ENCODE results near the gene MCEMP1. TPM values are rescaled to one million over a fixed set of nuclear protein-coding genes. Genes with fewer than 3 reads are reported as not detected.

The MCEMP1 gene
- total and polyA plus RNA-seq, 2 of the 4 experiments (the other 2 are of a cell fraction) = 0.15 TPM; not detected in 1

GRCh38 chr19:7663706-7664105 lies 13.2 kb upstream of the MCEMP1 start:
- Histone ChIP-seq H4K20me1 (ENCODE audit: insufficient read depth, low read length) (no peaks in the 10 kb centered on the region), H2BK5ac (ENCODE audit: low read depth, low read length, poor library complexity, severe bottlenecking) (no peak overlapping the region), H2BK15ac (ENCODE audit: low read depth, low read length) (no peak overlapping the region), H3K4me3 (ENCODE audit: insufficient read depth, low read depth, low read length) (no peak overlapping the region), H3K14ac (replicated peaks; ENCODE audit: low read depth, low read length) (no peak overlapping the region), H3K4ac (ENCODE audit: low read depth, low read length) (no peak overlapping the region), H4K91ac (ENCODE audit: insufficient read depth, low read depth, low read length) (no peak overlapping the region), H2BK20ac (ENCODE audit: low read depth, low read length) (no peak overlapping the region), H2AFZ (replicated peaks; ENCODE audit: low read length, poor library complexity) (no peak overlapping the region), H4K8ac (ENCODE audit: low read depth in 2 of 2, low read length in 2 of 2) (no peak overlapping the region), H3K9me3 (ENCODE audit: control insufficient read depth, insufficient read depth, low read length) (no peaks in the 10 kb centered on the region), H3K4me1 (ENCODE audit: control insufficient read depth, insufficient read depth, low read length) (no peaks in the 10 kb centered on the region), H2AK5ac (ENCODE audit: low read depth, low read length) (no peak overlapping the region), H3K4me2 (ENCODE audit: low read depth, low read length) (no peak overlapping the region), H3K79me1 (ENCODE audit: low read depth in 1 of 2, low read length in 2 of 2) (no peaks in the 10 kb centered on the region), H3K56ac (ENCODE audit: extremely low read depth, insufficient read depth, low read length) (no peak overlapping the region), H3K9ac (ENCODE audit: low read depth, low read length) (no peak overlapping the region), H3K27ac (ENCODE audit: insufficient read depth, low read length) (no peak overlapping the region), H4K5ac (ENCODE audit: low read depth, low read length) (no peak overlapping the region), H3K18ac (ENCODE audit: low read depth, low read length) (no peak overlapping the region), H3K9me1 (ENCODE audit: insufficient read depth, low read length) (no peaks in the 10 kb centered on the region), H3K23ac (ENCODE audit: low read depth, low read length) (no peak overlapping the region), H3K27me3 (ENCODE audit: control insufficient read depth, insufficient read depth, low read length) (peaks cover 7% of the 10 kb centered on the region), H2BK120ac (ENCODE audit: low read depth, low read length) (no peak overlapping the region), H2AK9ac (replicated peaks; ENCODE audit: low read depth, low read length, poor library complexity) (no peak overlapping the region), H3K36me3 (ENCODE audit: control insufficient read depth, insufficient read depth, low read length) (no peaks in the 10 kb centered on the region)
- no peak for ATAC-seq (ENCODE audit: low read depth)
- dilution Hi-C loops (cut with HindIII; ENCODE audit: low sequenced_read_pairs, unreplicated experiment) = no loop called here
- TF ChIP-seq POLR2A (IDR thresholded peaks at IDR 0.05; ENCODE audit: low read depth, low read length) (no peak), CEBPB (IDR thresholded peaks at IDR 0.05; ENCODE audit: low read depth, low read length) (no peak), MAZ (IDR thresholded peaks at IDR 0.05; ENCODE audit: borderline replicate concordance, low read depth, low read length) (no peak), RAD21 (IDR thresholded peaks at IDR 0.05; ENCODE audit: low read length) (no peak), NFE2L2 (IDR thresholded peaks at IDR 0.05; ENCODE audit: low read depth, low read length) (no peak)
- TF ChIP-seq, protein P1, sequence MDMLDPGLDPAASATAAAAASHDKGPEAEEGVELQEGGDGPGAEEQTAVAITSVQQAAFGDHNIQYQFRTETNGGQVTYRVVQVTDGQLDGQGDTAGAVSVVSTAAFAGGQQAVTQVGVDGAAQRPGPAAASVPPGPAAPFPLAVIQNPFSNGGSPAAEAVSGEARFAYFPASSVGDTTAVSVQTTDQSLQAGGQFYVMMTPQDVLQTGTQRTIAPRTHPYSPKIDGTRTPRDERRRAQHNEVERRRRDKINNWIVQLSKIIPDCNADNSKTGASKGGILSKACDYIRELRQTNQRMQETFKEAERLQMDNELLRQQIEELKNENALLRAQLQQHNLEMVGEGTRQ (IDR thresholded peaks at IDR 0.05; ENCODE audit: low read depth, low read length) = no peak
- TF ChIP-seq, protein P2, sequence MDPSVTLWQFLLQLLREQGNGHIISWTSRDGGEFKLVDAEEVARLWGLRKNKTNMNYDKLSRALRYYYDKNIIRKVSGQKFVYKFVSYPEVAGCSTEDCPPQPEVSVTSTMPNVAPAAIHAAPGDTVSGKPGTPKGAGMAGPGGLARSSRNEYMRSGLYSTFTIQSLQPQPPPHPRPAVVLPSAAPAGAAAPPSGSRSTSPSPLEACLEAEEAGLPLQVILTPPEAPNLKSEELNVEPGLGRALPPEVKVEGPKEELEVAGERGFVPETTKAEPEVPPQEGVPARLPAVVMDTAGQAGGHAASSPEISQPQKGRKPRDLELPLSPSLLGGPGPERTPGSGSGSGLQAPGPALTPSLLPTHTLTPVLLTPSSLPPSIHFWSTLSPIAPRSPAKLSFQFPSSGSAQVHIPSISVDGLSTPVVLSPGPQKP (IDR thresholded peaks at IDR 0.05; ENCODE audit: borderline replicate concordance, low read depth, low read length) = no peak
- in situ Hi-C loops (cut with MboI; ENCODE audit: low sequenced_read_pairs) = no loop called here
- CTCF ChIA-PET = no interaction called here
- intact Hi-C loops (cut with micrococcal nuclease) = no loop called here
- POLR2A ChIA-PET (ENCODE audit: unreplicated experiment) = no interaction called here
- DNase-seq = no peak
- BruUV-seq (replicated peaks) = no TSS peak
- WGBS, 2 experiments (ENCODE audit: extremely low coverage in 2 of 2, insufficient read length in 1 of 2) = no CpG with 5 or more reads among the region's 7 CpGs

Data from IMR-90 (cell line).